Psoas muscle (tissue), 8 donors: ENCODE measurements around the gene IFT20. TPM values are rescaled to one million over a fixed set of nuclear protein-coding genes. Genes with fewer than 3 reads are reported as not detected.
"Not testable (repeated sequence)": the region's sequence is repeated elsewhere in the genome, so short reads cannot be mapped to it uniquely, and the experiment has no call there.

Experiments
- ATAC-seq, 4 donors: fragments of 200-7000 bp; cut with Tn5 transposase; one replicate each; pipeline ENCODE4 v1.9.1; 2020; ENCODE audit warnings: moderate library complexity in 3 of 4, mild to moderate bottlenecking in 2 of 4
- DNase-seq, 2 donors: peaks; one replicate each; pipeline ENCODE4 v3.0.0-alpha.2; 2020
- H3K27ac ChIP-seq: fragments of 200-600 bp; one replicate; pipeline ENCODE4 v1.8.0; 2022
- H3K27me3 ChIP-seq, 3 donors: fragments of 200-600 bp in 1 of 3; one replicate each; pipeline versions ENCODE4 v1.6.1 to v1.8.0; 2013 to 2022; ENCODE audit warnings: low read length in 2 of 3, mild to moderate bottlenecking in 2 of 3, moderate library complexity in 1 of 3; ENCODE audit not compliant: insufficient read depth in 3 of 3
- H3K36me3 ChIP-seq, 2 donors: fragments of 200-600 bp in 1 of 2; one replicate each; pipeline versions ENCODE4 v1.6.1 to v1.8.0; 2013 to 2022; ENCODE audit warnings: low read depth in 1 of 2, mild to moderate bottlenecking in 1 of 2, moderate library complexity in 1 of 2; ENCODE audit not compliant: insufficient read depth in 1 of 2
- H3K4me1 ChIP-seq: fragments of 200-600 bp; one replicate; pipeline ENCODE4 v1.8.0; 2022
- H3K4me3 ChIP-seq: fragments of 200-600 bp; one replicate; pipeline ENCODE4 v1.8.0; 2022; ENCODE audit warnings: mild to moderate bottlenecking
- H3K9me3 ChIP-seq: fragments of 200-600 bp; one replicate; pipeline ENCODE4 v1.8.0; 2022
- WGBS, 3 donors: extraction: QIAGEN DNeasy Blood & Tissue Kit; methylation state at CpG; one replicate each; pipeline versions ENCODE4 v1.1.6 to v1.1.7; 2013; 5-methylcytosine and 5-hydroxymethylcytosine counted together
- intact Hi-C, 2 donors: fragments of 100-400 bp; cut with DNase I; formaldehyde crosslinking; loops; one replicate each; pipeline versions ENCODE4 v1.11.0 to v1.14.2; 2022
- polyA plus RNA-seq, 3 donors: library from polyadenylated mRNA; stranded (reverse); fragments of 200-250 nt; gene quantifications; one replicate each; pipeline ENCODE4 v1.2.3, GENCODE V29; 2013
- total RNA-seq, 4 donors: library from RNA; stranded (reverse); fragmentation: NEBNext Ultra II Directional in 2 of 4; extraction: Animal tissue kit (Norgen Biotek cat#: 25700) in 2 of 4; gene quantifications; one replicate each; pipeline versions ENCODE4 v1.2.1 to v1.2.4, GENCODE V29; 2021 to 2023
- TF ChIP-seq, protein P1 (sequence below): fragments of 200-600 bp; IDR thresholded peaks from one replicate; pipeline ENCODE4 v1.8.0; 2022; ENCODE audit warnings: antibody characterized with exemption
- donor health status: healthy with polysubstance abuse.
- donor health status: DM: no; HTN: no; CAD: no; lungs with moderate emphysema.
- donor health status: Bipolar disorder and iron deficiency.
- donor health status: healthy.
- donor health status: DM: yes; HTN: yes; CAD: no.
- donor health status: DM: no; HTN: no; CAD: no.
- donor health status: DM: no; HTN: no; CAD: no.
- donor health status: DM: yes; HTN: yes; CAD: no.

IFT20 gene
- total and polyA plus RNA-seq, 7 donors = 4.4 to 32.1 (median 6.3) TPM

DNA sequence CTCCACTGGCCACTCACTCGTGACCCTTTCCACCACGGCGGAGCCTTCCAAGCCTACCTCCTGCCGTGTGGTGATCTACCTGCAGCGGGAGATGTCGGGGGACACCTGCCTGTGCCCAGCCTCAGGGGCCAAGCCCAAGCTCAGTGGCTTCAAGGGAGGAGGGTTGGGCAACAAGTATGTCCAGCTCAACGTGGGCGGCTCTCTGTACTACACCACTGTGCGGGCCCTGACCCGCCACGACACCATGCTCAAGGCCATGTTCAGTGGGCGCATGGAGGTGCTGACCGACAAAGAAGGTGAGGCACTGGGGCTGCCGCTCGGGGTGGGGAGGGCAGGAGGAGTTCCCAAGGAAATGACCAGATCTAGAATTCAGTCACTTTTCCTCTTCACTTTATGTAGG is 4.2 kb upstream of the IFT20 start:
- no peak overlapping the region for H3K27ac ChIP-seq

DNA sequence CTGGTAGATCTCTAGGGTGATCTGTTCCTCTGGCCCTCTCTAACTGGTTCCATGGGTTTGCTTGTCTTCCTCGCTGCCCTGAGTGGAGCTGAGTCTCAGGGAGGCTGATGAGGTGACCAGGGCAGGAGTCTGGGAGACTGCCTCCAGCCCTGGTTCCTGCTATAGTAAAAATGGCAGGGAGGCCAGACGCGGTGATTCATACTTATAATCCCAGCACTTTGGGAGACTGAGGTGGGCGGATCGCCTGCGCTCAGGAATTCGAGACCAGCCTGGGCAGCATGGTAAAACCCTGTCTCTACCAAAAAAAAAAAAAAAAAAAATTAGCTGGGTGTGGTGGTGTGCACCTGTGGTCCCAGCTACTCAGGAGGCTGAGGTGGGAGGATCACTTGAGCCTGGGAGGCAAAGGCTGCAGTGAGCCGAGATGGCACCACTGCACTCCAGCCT is 3.5 kb upstream of the IFT20 start:
- H3K9me3 ChIP-seq, H3K27me3 ChIP-seq, ATAC-seq, DNase-seq, H3K4me3 ChIP-seq: not testable (repeated sequence)
- peaks cover 7 to 46% of the 10 kb centered on the region in 2 donors for H3K36me3 ChIP-seq
- 75 to 85% (median 79%) methylated on average over 8 of the region's 8 CpGs for WGBS, 3 donors
- peaks cover 27% of the 10 kb centered on the region for H3K4me1 ChIP-seq
- H3K27ac ChIP-seq = peak overlapping the region; percentile 4
- intact Hi-C loops = loop anchor here in 1 of 2 donors (5.0 kb wide), 1 partner anchor 614 kb away; the partner anchor contains the start of gene PHF12

More for the DNA sequence above, 4.2 kb upstream of the IFT20 start:
- peaks cover 7 to 52% of the 10 kb centered on the region in 2 donors for H3K36me3 ChIP-seq
- TF ChIP-seq, protein P1, sequence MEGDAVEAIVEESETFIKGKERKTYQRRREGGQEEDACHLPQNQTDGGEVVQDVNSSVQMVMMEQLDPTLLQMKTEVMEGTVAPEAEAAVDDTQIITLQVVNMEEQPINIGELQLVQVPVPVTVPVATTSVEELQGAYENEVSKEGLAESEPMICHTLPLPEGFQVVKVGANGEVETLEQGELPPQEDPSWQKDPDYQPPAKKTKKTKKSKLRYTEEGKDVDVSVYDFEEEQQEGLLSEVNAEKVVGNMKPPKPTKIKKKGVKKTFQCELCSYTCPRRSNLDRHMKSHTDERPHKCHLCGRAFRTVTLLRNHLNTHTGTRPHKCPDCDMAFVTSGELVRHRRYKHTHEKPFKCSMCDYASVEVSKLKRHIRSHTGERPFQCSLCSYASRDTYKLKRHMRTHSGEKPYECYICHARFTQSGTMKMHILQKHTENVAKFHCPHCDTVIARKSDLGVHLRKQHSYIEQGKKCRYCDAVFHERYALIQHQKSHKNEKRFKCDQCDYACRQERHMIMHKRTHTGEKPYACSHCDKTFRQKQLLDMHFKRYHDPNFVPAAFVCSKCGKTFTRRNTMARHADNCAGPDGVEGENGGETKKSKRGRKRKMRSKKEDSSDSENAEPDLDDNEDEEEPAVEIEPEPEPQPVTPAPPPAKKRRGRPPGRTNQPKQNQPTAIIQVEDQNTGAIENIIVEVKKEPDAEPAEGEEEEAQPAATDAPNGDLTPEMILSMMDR = no peak
- peaks cover 22% of the 10 kb centered on the region for H3K4me1 ChIP-seq
- no peak for DNase-seq
- H3K27me3 ChIP-seq = no peaks in the 10 kb centered on the region
- H3K4me3 ChIP-seq = no peak overlapping the region
- no peaks in the 10 kb centered on the region for H3K9me3 ChIP-seq
- ATAC-seq = no peak
- intact Hi-C loops = loop anchor here in 1 of 2 donors (5.0 kb wide), 1 partner anchor 613 kb away; the partner anchor contains the start of gene PHF12
- 88 to 91% (median 90%) methylated on average over 15 of the region's 15 CpGs for WGBS, 3 donors

DNA sequence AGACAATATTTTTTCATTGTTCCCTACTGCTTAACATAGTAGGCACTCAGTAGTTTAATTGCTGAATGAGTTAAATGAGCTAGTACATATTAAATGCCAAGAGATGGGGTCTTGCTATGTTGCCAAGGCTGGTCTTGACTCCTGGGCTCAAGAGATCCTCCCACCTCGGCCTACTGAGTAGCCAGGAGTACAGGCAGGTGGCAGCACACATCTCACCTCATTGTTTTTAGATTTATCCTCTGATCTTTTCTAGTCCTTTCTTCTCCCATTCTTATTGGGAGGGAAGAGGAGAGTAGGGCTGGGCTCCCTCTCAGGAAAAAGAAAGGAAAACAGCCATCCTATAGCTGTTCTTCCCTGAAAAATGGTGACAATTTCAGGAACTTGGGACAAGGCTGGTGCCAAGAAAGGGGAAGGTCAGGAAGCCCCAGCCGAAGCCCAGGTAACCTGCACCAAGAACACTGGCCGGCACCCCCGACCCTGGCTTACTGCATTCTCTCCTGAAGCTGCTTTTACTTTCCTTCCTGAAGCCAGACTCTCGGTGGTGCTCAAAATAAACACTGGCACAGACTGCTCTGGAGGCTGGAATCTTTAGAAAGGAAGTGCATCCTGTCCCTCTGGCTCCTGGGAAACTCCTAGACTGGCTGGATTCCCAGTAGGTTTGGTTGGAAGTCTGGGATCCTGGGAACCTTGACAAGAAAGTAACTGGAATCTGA is 2.9 kb upstream of the IFT20 start:
- WGBS, 3 donors = 51 to 53% (median 52%) methylated on average over 5 of the region's 5 CpGs
- intact Hi-C loops = loop anchor here in 1 of 2 donors (5.0 kb wide), 1 partner anchor 614 kb away; the partner anchor contains the start of gene PHF12
- ATAC-seq (no peak), DNase-seq (no peak)
- TF ChIP-seq, protein P1 = no peak
- H3K27me3 ChIP-seq = no peaks in the 10 kb centered on the region
- H3K4me3 ChIP-seq = peak overlapping the region; percentile 86
- peaks cover 7 to 40% of the 10 kb centered on the region in 2 donors for H3K36me3 ChIP-seq
- no peaks in the 10 kb centered on the region for H3K9me3 ChIP-seq
- peaks cover 29% of the 10 kb centered on the region for H3K4me1 ChIP-seq
- peak overlapping the region; percentile 94 for H3K27ac ChIP-seq

DNA sequence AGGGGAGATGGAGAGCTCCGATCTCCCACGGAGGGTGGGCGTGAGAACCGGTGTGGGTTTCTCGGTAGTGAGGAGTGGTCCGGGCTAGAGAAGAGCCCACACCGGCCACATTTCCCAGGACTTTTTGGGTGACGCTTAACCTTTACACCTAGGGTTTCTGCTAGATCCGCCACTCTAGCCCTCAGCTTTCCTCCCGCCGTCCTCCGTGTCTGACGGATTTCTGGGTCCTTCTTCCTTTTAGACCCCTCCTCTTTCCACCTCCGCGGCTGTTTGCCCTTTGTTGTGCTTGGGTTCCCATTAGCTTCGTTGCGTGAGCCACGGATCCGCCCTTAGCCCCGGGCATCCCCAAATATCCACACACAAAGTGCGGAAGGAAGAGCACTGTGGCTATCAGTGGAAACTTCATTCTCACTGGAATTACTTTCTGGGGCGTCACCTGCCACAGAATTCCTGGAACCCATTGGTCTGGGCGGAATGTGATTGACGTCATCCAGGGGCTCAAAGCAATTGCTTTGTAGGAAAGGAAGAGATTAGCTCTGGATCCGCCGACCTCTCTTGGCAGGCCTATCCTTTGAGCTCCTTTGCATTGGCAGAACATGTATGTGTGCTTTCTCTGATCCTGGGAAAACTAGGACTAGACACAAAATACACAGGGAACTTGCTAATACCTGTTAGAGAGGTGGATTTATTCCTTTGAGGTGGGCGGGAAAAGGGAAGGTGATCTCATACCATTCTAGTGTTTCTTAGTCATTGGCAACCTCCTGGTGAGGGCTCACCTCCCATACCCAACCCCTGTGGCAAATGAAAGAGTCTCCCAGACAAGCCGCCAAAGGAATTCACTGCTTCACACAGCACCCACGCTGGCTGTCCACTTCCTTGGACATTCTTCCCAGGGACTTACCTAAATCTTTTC is 943 bp upstream of the IFT20 start:
- Histone ChIP-seq H3K9me3 (no peaks in the 10 kb centered on the region), H3K4me1 (peaks cover 29% of the 10 kb centered on the region), H3K4me3 (peak overlapping the region; percentile 86), H3K27ac (peak overlapping the region; percentile 94), H3K36me3 (peaks cover 4 to 35% of the 10 kb centered on the region in 2 donors), H3K27me3 (no peaks in the 10 kb centered on the region)
- 4 to 6% (median 5%) methylated on average over 26 to 29 of the region's 29 CpGs for WGBS, 3 donors
- peak in 1 of 4 donors; percentile 10 for ATAC-seq
- intact Hi-C loops = loop anchor here (2.0 to 5.0 kb wide), 3 partner anchors 17 to 616 kb away; partner anchors contain the start of genes PHF12 (in 1 of the 2), POLDIP2 (in 1 of the 2) and TMEM97 (in 1 of the 2)
- peak; percentile 37 to 63 for DNase-seq
- TF ChIP-seq, protein P1 = no peak
